HUES48 (cell line): ENCODE data around the gene EVX1.
A peak's percentile ranks its signal among the peaks of the same experiment; 100 is the strongest.

Experiments used
- H3K27ac ChIP-seq: one replicate; pipeline ENCODE4 v1.7.0; 2013; ENCODE audit warnings: low read depth, low read length, inconsistent platforms
- H3K27me3 ChIP-seq: 2 replicates; pipeline ENCODE4 v1.6.1; 2013; ENCODE audit warnings: mild to moderate bottlenecking, low read length; ENCODE audit not compliant: control insufficient read depth, insufficient read depth
- H3K36me3 ChIP-seq: 2 replicates; pipeline ENCODE4 v1.6.1; 2013; ENCODE audit warnings: low read length; ENCODE audit not compliant: control insufficient read depth, insufficient read depth
- H3K4me1 ChIP-seq: 2 replicates; pipeline ENCODE4 v1.6.1; 2013; ENCODE audit warnings: mild to moderate bottlenecking, low read length; ENCODE audit not compliant: control insufficient read depth, insufficient read depth
- H3K4me3 ChIP-seq: 2 replicates; pipeline ENCODE4 v1.5.1; 2013; ENCODE audit warnings: mild to moderate bottlenecking, low read depth, low read length
- H3K9ac ChIP-seq: 2 replicates; pipeline ENCODE4 v1.6.1; 2013; ENCODE audit warnings: mild to moderate bottlenecking, low read depth, low read length, moderate library complexity
- H3K9me3 ChIP-seq: 2 replicates; pipeline ENCODE4 v1.6.1; 2013; ENCODE audit warnings: low read length; ENCODE audit not compliant: control insufficient read depth, insufficient read depth

EVX1 gene

DNA sequence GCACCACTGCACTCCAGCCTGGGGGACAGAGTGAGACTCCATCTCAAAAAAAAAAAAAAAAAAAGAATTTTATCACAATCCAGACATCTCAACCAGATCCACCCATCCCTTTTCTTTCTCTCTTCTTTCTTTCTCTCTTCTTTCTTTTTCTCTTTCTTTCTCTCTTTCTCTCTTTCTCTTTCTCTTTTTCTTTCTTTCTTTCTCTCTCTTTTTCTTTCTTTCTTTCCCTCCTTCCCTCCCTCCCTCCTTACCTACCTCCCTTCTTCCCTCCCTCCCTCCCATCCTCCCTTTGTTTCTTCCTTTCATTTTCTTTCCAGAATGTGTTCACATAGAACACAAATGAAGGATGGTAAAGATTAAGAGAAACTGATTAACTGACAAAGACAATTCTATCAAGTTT, 24.7 kb upstream of the EVX1 start:
- H3K36me3 ChIP-seq, result no peaks in the 10 kb centered on the region
- no peak overlapping the region for H3K27ac ChIP-seq
- no peak overlapping the region for H3K4me3 ChIP-seq
- peaks cover 37% of the 10 kb centered on the region for H3K4me1 ChIP-seq
- H3K9me3 ChIP-seq, result no peaks in the 10 kb centered on the region
- peaks cover 99% of the 10 kb centered on the region for H3K27me3 ChIP-seq
- H3K9ac ChIP-seq, result no peak overlapping the region

DNA sequence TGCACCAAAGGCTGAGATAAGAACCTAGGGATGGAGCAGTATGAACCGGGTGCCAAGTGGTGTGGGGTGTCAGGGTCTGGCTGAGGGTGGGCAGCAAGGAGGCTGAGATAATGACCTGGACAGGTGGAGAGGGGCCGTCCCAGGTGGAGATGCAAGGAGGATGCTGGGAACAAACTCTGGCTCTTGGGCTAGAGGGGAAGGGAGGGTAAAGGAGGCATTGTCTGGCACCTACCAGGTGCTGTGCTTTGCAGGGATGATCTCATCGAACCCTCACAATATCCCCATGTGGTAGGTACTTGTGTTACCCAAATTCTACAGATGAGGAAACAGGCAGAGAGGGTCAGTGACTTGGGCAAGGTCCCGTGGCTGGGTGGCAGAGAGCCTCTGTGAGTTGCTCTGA, 22.8 kb upstream of the EVX1 start:
- Histone ChIP-seq H3K9me3 (no peaks in the 10 kb centered on the region), H3K27me3 (peaks cover 99% of the 10 kb centered on the region), H3K4me3 (no peak overlapping the region), H3K27ac (no peak overlapping the region), H3K36me3 (no peaks in the 10 kb centered on the region), H3K4me1 (peaks cover 37% of the 10 kb centered on the region), H3K9ac (no peak overlapping the region)

DNA sequence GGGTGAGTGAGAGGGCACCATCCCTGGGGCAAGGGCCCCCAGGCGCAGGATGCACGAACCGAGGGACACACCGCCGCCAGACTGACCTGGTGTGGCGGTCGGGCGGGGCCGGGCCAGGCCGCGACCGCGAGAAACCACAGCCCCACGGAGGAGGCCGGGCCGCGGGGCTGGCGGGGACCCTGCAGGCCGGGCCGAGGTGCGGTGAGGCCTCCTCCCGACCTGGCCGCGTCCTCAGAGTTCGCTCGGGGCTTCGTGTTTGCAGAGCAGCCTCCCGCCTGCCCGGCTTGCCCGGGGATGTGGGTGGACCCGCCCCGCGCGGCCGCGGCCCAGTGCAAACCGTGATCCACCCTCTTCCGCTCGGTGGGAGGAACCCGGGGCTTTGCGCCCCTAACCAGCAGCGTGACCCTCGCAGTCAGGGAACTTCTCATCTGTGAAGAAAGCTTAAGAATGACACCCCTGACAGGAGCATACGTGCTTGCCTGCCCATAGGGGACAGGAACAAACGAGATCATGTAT, 22.1 kb upstream of the EVX1 start:
- peaks cover 37% of the 10 kb centered on the region for H3K4me1 ChIP-seq
- H3K36me3 ChIP-seq, result no peaks in the 10 kb centered on the region
- H3K27me3 ChIP-seq, result peaks cover 99% of the 10 kb centered on the region
- H3K27ac ChIP-seq, result no peak overlapping the region
- no peak overlapping the region for H3K9ac ChIP-seq
- no peak overlapping the region for H3K4me3 ChIP-seq
- H3K9me3 ChIP-seq, result no peaks in the 10 kb centered on the region

DNA sequence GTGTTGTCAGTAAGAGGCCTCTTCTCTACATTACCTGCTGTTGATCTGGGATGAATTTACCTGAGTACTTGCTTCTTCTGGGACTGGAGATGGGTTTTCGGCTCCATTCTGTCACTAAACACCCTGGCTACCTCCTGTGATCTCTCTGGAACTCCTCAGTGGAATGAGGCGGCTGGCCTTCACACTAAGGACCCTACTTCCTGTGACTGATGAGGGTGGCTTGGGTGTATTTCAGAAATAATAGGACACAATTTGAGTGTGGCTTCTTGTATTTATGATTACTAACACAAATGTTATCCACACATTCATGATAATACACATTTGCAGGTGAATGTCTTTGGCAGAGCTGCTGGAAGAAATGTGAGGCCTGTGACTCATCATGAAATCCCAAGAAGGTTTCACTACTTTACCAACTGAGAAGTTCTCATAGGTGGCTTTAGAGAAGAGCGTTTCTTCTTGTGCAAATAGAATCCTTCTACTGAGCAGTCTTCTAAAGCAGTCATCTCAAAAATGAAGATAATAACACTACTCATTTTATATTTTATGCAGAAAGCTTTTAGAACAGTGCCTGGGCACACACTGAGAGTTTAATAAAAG, 21.3 kb upstream of the EVX1 start:
- no peak overlapping the region for H3K27ac ChIP-seq
- H3K27me3 ChIP-seq, result peaks cover 99% of the 10 kb centered on the region
- no peak overlapping the region for H3K9ac ChIP-seq
- H3K9me3 ChIP-seq, result no peaks in the 10 kb centered on the region
- H3K4me1 ChIP-seq, result peaks cover 32% of the 10 kb centered on the region
- H3K4me3 ChIP-seq, result no peak overlapping the region
- H3K36me3 ChIP-seq, result no peaks in the 10 kb centered on the region

DNA sequence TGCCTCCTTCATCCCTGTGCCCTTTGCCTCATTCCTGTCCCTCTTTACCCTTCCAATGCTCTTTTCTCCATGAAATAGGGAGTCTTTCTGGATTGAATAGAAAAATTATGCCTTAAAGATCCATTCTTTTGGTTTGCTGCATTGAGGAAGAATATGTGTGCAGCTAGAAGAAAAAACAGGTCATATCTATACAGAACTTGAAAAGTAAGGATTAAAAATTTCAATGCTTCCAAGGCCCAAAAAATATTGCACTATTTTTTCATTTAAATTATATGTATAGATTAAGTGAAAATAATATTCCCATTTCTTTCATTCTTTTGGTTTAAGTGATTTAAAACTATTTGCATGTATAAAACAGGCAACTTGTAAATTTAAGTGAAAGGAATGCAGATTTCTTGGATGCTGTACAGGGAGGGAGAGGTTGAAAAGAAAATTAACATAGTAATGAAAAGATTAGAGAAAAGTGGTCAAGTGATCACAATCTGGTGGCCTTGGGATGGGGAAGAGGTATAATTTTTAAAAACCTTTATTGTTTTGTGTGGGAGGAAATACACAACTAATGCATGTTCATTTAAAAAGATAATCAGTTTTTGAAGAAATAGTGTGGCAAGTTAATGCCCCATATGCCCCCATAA, 18.5 kb upstream of the EVX1 start:
- H3K9ac ChIP-seq, result no peak overlapping the region
- no peaks in the 10 kb centered on the region for H3K9me3 ChIP-seq
- no peaks in the 10 kb centered on the region for H3K36me3 ChIP-seq
- H3K27ac ChIP-seq, result no peak overlapping the region
- peaks cover 30% of the 10 kb centered on the region for H3K4me1 ChIP-seq
- H3K27me3 ChIP-seq, result peaks cover 100% of the 10 kb centered on the region
- H3K4me3 ChIP-seq, result no peak overlapping the region

DNA sequence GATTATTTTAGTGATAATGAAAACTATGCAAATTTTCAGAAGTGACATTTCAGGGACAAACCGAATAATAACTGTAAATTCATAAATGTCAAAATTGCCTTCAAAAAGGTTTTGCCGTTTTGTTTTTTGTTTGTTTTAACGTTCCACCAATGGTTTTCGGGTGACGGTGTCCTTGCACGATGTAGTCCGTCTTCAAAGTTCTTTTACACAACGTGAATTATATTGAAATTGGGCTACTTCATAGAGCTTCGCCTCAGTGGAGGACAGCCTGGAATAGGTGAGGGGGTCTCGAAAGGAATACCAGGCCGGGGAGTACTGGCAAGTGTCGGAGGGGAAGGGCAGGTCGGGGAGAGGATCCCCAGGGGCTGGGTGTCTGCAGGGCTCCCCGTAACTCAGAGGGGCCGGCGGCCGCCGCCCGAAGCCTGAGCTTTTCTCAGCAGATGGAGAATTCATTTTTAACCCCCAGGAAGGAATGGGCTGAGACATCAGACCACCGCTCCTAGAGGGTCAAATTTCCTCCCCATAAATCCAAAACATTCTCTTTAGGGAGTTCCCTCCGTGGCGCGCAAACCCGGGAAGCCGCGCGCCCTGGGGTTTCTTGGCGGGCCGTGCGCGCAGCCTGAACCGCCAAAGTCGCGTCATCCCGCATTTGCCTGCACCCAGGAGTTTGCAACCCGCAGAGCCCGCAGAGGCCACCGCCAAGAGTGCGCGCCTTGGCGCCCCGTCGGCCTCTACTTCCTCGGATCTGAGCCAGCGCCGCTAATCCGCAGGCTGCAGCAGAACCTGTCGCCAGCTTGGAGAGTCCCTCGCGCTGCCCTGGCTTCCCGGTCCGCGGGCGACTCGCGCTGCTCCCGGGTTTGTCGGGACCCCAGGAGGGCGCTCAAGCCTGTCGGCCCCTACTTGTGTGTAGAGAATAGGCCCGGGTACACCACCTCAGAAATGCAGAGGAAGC, 17.3 kb upstream of the EVX1 start:
- peak overlapping the region; percentile 49; the same call in 1 of the 2 replicates for H3K4me3 ChIP-seq
- peaks cover 100% of the 10 kb centered on the region for H3K27me3 ChIP-seq
- H3K4me1 ChIP-seq, result peaks cover 30% of the 10 kb centered on the region
- no peak overlapping the region for H3K27ac ChIP-seq
- H3K9me3 ChIP-seq, result no peaks in the 10 kb centered on the region
- no peak overlapping the region for H3K9ac ChIP-seq
- no peaks in the 10 kb centered on the region for H3K36me3 ChIP-seq

DNA sequence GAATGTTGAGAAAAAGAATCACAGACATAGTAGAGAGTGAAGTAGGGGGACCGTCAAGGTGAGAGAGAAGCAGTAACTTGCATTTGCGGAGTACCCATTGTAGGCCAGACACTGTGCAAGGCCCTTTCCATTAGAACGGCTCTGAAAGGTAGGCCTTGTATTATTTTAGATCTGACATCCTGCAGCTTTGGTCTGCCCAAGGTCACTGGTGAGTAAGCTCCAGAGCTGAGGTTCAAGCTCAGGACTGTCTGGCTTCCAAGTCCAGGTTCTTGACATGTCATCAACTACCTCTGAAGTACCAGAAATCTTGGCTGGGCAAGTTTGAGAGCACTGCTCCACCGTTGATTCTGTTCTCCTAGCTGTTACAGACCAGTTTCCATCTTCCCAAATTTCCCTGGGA, 13.2 kb upstream of the EVX1 start:
- no peak overlapping the region for H3K9ac ChIP-seq
- H3K27ac ChIP-seq, result no peak overlapping the region
- H3K4me1 ChIP-seq, result peaks cover 7% of the 10 kb centered on the region
- H3K9me3 ChIP-seq, result no peaks in the 10 kb centered on the region
- no peaks in the 10 kb centered on the region for H3K36me3 ChIP-seq
- peaks cover 90% of the 10 kb centered on the region for H3K27me3 ChIP-seq
- H3K4me3 ChIP-seq, result no peak overlapping the region

DNA sequence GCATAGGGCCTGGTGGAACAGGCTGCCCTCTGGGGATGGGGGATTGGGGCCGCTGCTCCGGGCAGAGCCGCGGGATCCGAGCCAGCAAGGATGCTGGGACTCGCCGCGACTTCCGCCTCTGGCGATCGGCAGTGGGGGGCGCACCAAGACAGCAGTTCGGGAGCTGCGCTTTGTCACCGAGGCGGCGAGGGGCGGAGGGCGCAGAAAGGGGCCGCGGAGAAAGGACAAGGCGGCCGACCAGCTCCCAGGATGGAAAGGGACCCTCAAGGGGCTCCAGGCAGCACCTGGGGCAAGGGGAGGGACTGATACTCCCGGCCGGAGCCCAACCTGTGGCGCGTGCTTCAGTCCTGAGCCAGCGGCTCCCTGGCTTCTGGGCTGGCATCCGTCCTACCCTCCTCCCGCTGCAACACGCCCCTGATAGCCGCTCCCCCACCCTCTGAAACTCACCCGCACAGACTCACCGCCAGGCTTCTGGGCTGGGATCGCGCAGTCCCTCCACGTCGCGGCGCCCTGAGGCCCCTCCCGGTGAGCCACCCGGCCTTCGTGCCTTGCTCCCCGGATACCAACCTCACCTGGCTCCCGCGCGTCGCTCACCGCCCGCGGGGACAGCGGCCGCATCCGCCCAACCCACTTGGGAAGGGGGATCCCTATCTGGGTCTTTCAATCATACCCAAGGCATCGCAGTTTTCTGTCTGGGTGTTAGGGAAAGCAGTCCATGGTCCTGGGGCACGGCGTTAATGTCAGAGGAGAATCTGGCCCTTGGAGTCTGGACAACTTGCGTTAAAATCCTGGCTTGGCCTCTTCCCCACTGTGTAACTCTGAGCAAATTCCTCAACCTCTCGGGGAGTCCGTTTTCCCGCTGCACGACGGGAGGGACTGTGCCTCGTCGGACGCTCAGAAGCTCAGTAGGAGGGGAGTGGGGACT, 7.0 kb upstream of the EVX1 start:
- Histone ChIP-seq H3K4me3 (peak overlapping the region; percentile 46), H3K27me3 (peaks cover 91% of the 10 kb centered on the region), H3K4me1 (peaks cover 9% of the 10 kb centered on the region), H3K9me3 (no peaks in the 10 kb centered on the region), H3K9ac (no peak overlapping the region), H3K27ac (no peak overlapping the region), H3K36me3 (no peaks in the 10 kb centered on the region)

DNA sequence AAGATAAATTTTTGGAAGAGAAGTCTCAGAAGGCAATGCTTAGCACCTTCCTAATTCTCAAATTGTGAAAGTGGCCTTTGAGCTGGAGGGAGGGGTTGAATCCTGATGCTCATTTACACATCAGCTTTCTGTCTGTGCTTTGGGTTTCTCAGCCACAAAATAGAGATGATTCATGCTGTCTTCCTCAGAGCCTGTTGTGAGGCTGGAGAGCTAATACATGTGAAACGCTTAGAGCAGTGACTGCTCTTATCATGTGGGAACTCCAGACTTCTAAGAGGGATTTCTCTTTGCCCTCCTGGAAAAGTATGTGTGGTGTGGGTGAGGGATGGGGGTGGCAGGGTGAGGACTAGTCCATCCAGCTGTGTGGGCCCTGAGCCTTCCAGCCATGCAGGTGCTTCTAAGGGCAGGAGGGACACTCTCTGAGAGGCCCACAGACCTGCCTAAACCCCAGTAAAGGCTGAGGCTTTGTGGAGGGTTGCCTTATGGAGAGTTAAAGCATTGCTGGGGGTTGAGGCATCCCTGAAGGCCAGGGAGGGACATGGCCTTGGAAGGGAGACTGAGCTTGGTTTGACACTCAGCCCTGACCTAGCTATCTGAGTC, 4.8 kb upstream of the EVX1 start:
- peaks cover 100% of the 10 kb centered on the region for H3K27me3 ChIP-seq
- peaks cover 24% of the 10 kb centered on the region for H3K4me1 ChIP-seq
- H3K9ac ChIP-seq, result no peak overlapping the region
- H3K9me3 ChIP-seq, result no peaks in the 10 kb centered on the region
- H3K4me3 ChIP-seq, result no peak overlapping the region
- H3K36me3 ChIP-seq, result no peaks in the 10 kb centered on the region
- no peak overlapping the region for H3K27ac ChIP-seq

DNA sequence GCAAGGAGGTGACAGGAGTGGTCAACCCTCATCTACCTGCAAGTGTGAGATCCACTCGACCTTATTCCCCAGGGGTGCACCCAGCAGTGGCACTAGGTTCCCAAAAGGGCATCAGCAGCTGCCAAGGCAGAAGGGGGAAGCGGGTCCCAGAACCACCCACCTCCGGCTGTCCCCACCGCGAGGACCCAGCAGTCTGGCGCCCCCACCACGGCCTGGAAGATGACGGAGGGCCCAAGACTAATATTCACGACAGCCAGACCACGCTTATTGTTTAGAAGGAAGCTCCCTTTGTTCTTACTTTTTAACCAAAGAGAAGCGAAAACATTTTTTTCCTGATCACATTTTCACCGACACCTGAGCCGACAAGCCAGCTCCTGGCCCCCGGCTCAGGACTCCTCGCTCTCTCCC, 3.6 kb upstream of the EVX1 start:
- no peak overlapping the region for H3K9ac ChIP-seq
- peaks cover 34% of the 10 kb centered on the region for H3K4me1 ChIP-seq
- H3K27ac ChIP-seq, result peak overlapping the region; percentile 20
- no peak overlapping the region for H3K4me3 ChIP-seq
- H3K27me3 ChIP-seq, result peaks cover 100% of the 10 kb centered on the region
- no peaks in the 10 kb centered on the region for H3K36me3 ChIP-seq
- no peaks in the 10 kb centered on the region for H3K9me3 ChIP-seq
